GM12891 (cell line): ENCODE measurements around the gene TUBA8.

ENCODE experiments used
- PAX5 ChIP-seq: IDR thresholded peaks from 2 replicates; pipeline ENCODE4 v1.6.1; 2011; ENCODE audit warnings: low read length, moderate library complexity, mild to moderate bottlenecking; ENCODE audit not compliant: insufficient read depth, severe bottlenecking
- POLR2A ChIP-seq: IDR thresholded peaks from 2 replicates; pipeline ENCODE4 v1.6.1; 2011; ENCODE audit warnings: low read depth, low read length, control low read depth
- POLR2AphosphoS5 ChIP-seq: IDR thresholded peaks from 2 replicates; pipeline ENCODE4 v1.6.1; 2011; ENCODE audit warnings: low read depth, low read length, control low read depth
- SPI1 ChIP-seq: IDR thresholded peaks from 2 replicates; pipeline ENCODE4 v1.6.1; 2011; ENCODE audit warnings: low read depth, low read length, control low read depth
- TAF1 ChIP-seq: IDR thresholded peaks from 2 replicates; pipeline ENCODE4 v1.6.1; 2011; ENCODE audit warnings: low read depth, low read length, control low read depth

DNA sequence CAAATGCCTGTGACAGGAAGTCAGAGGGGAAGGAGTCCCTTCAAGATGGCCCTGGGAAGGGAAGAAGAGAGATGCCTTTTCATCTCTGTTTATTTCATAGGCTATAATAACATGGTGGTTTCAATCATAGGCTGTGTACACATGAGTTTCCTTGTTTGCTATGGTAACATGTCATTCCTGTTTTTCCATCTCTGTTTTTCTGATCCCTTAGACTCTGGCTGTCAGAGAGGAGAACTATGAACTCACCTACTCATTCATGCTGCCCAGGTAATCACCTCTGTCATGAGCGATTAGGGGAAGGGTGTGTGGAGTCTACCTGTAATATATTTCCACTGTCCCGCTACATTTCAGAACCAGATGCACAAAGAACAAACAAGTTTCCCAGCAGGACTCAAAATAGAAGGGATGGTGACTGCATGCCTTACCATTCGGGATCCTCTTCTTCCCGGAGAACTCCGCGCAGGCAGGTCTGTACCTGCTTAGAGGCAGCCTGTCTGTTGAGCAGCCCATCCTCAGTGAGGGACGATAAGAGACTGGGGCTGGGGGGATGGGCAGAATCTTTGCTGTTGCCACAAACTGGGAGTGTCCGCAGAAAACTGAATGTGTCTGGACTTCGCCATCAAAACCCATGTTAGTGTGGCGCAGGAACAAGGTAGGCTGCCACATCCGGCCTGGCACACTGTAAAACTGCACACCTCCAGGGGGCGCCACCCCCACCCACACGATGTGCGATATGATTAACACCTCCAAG is 39.9 kb upstream of the TUBA8 start:
- TF ChIP-seq POLR2AphosphoS5 (no peak), POLR2A (no peak), PAX5 (no peak), TAF1 (no peak), SPI1 (no peak)
